Measurements from ENCODE around the gene USP5.

USP5 gene

GRCh38 chr12:6914947-6915788 lies 63.2 kb downstream of the USP5 start:
- no peak for DNase-seq (ENCODE audit: low spot score)

GRCh38 chr12:6915789-6916285 lies 63.9 kb downstream of the USP5 start:
- DNase-seq (ENCODE audit: low spot score) = no peak

Data from AG08395 (cell line).